Measurements from ENCODE around the gene CPLANE2.
A peak's percentile ranks its signal among the peaks of the same experiment; 100 is the strongest.
"Not testable (repeated sequence)": the region's sequence is repeated elsewhere in the genome, so short reads cannot be mapped to it uniquely, and the experiment has no call there.

Gene CPLANE2

DNA sequence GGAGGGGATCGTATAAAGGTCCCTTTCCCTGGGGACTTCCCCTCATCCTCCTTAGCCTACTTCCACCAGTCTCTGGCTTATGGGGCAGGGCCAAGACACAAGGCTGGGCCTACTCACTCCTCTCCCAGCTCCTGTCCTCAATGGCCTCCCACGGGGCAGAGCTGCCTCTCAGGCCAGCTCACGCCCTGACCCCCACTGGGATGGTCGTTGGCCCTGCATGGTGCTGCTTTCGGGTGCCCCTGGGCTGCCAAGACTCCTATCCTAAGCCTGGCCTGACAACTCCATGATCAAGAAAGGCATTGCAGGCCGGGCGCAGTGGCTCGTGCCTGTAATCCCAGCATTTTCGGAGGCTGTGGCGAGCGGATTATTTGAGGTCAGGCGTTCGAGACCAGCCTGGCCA is 6.2 kb downstream of the CPLANE2 start:
- no peak for DNase-seq (ENCODE audit: low read depth in 2 of 2)

GRCh38 chr1:16229976-16230740 is 6.8 kb downstream of the CPLANE2 start:
- no peak for DNase-seq (ENCODE audit: low read depth in 2 of 2)

DNA sequence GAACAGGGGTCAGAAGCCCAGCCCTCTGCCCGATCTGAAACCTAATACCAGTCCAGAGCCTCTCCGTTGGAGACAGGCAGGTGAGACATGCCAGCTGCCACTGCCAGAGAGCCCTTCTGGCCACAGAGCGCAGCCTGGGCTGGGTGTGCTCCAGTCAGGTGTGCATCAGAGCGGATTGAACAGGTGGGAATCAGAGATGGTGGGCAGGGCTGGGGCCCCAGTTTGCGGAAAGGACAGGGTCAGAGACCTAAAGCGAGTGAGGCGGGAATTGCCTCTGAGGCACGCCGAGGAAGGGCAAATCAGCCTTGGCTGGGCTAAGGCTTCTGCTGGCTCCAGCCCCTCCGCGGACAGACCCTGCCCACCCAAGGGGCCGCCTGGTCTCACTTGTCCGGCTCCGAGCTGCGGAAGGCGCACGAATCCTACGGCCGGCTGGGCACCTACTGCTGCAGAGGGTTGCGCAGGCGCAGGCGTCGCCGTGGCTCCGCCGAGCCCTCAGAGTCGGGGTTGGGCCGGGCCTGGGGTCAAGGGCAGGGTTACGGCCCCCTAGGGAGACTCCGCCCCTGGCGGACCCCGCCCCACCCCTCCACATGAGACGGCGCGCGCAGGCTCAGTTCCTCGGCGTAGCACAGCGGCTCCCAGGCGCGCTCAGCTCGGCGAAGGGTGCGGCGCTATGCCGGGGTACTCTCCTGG is 10.3 kb downstream of the CPLANE2 start:
- DNase-seq (ENCODE audit: low read depth in 2 of 2): no peak

DNA sequence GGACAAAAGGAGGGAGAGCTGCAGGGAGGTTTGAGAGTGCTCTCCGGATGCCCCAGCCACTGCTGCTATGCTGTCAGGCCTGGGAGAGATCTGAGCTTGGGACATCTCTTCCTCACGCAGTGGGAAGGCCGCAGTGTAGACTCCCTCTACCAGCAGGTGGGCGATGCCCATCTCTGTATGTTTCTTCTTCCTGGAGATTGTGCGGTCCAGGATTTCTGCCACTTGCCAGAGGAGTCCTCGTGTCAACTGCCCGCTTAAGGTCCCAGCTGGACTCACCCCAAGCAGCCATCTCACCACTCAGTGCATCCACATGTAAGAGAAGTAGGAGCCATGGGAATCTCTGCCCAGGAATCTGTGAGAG is 10.9 kb downstream of the CPLANE2 start:
- no peak for DNase-seq (ENCODE audit: low read depth in 2 of 2)

DNA sequence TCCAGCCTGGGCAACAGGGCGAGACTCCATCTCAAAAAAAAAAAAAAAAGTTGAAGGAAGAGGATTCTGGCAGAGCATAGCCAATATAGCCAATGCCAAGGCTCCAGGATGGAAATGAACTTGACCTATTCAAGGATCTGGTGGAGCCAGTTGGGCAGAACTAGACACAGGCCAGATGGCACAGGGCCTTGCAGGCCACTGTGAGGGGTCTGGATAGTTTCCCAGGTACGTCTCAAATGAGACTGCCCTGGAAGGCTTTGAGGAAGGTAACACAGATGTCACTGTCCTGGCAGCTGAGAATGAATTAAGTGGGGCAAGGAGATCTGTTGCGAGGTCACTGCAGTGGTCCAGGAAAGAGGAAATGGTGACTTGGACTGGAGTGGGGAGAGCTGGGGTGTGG is 12.5 kb downstream of the CPLANE2 start:
- no peak for DNase-seq (ENCODE audit: low read depth in 2 of 2)

GRCh38 chr1:16222716-16223115 is 14.3 kb downstream of the CPLANE2 start:
- not testable (repeated sequence) for DNase-seq (ENCODE audit: low read depth in 2 of 2)

DNA sequence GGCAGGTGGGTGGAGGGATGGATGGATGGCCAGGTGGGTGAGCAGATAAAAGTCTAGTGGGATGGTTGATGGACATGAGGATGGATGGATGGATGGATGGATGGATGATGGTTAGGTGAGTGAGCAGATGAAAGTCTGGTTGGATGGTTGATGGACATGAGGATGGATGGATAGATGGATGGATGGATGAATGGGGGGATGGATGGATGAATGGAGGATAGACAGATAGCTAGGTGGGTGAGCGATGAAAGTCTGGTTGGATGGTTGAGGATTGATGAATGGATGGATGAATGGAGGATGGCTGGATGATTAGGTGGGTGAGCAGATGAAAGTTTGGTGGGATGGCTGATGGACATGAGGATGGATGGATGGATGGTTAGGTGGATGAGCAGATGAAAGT is 15.5 kb downstream of the CPLANE2 start:
- no peak for DNase-seq (ENCODE audit: low read depth in 2 of 2)

DNA sequence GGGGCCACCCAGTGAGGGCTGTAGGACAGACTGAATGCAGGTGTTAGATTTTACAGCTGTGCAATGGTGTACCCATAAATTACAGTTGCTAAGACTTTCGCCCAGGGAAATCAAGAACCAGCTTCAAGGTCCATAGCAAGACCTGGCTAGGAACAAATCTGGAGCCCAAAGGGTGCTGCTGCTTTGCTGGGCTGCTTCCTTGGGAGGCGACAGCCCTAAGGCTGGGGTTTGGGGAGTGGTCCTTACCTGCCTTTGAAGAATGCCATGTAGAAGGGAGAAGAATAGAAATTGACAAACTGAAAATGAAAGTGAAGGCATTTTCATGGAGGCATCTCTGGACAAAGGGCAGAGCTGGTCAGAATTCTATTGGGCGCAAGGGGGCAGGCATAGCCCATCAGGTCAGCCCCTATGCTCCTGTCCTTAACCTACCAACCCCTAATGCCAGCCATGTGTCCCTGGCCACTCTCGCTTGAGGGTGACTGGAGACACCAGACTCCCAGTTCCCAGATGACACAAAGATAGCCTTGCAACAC is 16.9 kb downstream of the CPLANE2 start:
- no peak for DNase-seq (ENCODE audit: low read depth in 2 of 2)

GRCh38 chr1:16218674-16219071 is 18.3 kb downstream of the CPLANE2 start:
- no peak for DNase-seq (ENCODE audit: low read depth in 2 of 2)

DNA sequence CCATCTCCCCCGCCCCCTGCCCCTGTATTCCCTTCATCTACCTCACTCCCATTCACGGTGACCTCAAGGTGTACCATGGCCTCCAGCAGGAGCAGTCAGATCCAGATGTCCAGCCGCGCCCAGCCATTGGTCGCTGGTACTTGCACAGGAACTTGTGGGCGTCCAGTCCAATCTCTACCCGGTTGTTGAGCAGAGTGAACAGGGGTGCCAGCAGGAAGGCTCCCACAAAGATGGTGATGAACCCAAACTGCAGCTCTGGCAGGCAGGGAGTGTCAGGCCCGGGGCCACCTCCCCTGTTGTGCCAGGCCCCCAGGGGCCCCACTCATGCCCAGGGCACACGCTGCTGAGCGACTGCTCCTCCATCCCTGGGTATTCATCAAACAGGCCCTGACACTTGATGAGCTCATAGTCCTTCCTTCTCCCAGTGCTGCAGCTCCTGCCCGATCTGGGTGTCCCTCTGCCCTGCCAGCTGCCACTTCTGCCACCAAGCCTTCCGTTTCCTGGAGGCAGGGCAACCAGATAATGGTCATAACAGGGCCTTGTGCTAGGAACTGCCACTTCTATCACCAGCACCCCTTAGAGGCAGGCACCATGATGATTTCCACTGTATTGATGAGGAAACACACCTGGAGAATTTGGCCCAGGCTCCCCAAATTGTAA is 18.8 kb downstream of the CPLANE2 start:
- no peak for DNase-seq (ENCODE audit: low read depth in 2 of 2)

GRCh38 chr1:16217061-16217785 is 19.8 kb downstream of the CPLANE2 start:
- peak; percentile 87 to 94 for DNase-seq (ENCODE audit: low read depth in 2 of 2)

- DNase-seq (ENCODE audit: low read depth in 2 of 2): peak in 1 of 2 experiments; percentile 62
Measured at GRCh38 chr1:16215882-16216753, 20.9 kb downstream of the CPLANE2 start.

DNA sequence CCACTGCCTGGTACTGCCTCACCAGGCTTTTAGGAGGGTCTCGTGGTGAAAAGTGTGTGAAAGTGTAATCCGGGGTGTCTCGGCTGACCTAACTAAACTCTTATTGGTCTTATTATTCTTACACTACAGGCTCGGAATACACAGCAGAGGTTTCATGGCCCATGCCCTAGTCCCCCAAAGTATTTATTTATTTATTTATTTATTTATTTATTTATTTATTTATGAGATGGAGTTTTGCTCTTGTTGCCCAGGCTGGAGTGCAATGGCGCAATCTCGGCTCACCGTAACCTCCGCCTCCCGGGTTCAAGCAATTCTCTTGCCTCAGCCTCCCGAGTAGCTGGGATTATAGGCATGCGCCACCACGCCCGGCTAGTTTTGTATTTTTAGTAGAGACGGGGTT is 21.7 kb downstream of the CPLANE2 start:
- not testable (repeated sequence) for DNase-seq (ENCODE audit: low read depth in 2 of 2)

GRCh38 chr1:16213544-16213943 is 23.4 kb downstream of the CPLANE2 start:
- not testable (repeated sequence) for DNase-seq (ENCODE audit: low read depth in 2 of 2)

DNA sequence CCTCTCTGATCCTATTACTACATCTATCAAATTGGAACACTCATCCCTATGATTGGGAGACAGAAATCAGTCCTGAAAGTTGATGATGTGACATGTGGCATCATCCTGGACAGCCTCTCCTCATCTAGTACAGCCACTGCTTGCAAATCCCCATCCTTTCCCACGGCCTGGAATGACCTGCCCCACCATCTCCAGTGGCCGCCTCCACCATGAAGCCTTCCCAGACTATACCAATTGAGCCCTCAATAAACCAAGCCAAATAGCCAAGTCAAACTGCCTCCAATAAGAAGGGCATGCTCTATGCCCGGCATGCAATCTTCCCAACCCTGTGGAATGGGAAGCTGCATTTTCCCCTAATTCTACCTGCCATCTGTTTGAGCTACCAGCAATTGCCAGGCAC is 24.0 kb downstream of the CPLANE2 start:
- no peak for DNase-seq (ENCODE audit: low read depth in 2 of 2)

DNA sequence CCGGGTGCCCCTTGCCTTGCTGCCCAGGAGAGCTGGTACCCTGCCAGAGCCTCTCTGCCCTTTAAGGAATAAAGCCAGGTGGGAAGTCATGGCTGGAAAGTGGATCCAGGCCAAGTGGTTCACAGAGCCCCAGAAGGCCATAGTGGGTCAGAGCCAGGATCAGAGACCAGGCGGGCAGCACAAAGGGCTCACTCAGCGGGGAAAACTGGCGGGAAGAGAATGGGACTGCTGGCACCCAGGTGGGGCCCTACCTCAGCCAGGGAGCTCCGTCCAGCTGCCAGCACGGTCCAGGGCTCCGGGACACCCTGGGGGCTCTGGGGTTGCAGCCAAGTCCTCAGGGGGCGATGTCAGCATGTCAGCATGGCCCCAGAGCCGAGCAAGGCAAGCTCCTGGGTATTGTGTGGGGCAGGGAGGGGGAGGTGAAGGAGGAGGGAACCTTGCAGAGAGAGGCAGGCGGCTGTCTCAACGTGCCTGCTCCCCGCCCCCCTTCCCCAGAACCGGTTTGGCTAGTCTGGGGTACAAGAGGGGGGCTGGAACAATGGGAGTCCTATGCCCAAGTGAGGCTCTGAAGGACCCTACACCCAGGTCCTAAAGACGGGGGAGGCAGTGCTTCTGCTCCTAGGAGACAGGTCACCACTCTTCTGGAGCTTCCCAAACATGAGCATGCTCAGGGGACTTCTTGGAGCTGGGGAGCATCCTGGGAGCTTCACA is 24.6 kb downstream of the CPLANE2 start, which contains the start of gene ARHGEF19:
Gene ARHGEF19, minus strand, starts transcription at position 402 of the 711 bp plus-strand sequence. CDS start 3,598 bp downstream, outside the sequence.
- no peak for DNase-seq (ENCODE audit: low read depth in 2 of 2)

GRCh38 chr1:16211824-16212223 is 25.2 kb downstream of the CPLANE2 start:
- no peak for DNase-seq (ENCODE audit: low read depth in 2 of 2)

GRCh38 chr1:16210581-16210980 is 26.4 kb downstream of the CPLANE2 start:
- DNase-seq (ENCODE audit: low read depth in 2 of 2): no peak

- no peak for DNase-seq (ENCODE audit: low read depth in 2 of 2)
Measured at GRCh38 chr1:16209847-16210407, 27.1 kb downstream of the CPLANE2 start.
